H1 (cell line): ENCODE measurements around the gene HOXA10. TPM values are rescaled to one million over a fixed set of nuclear protein-coding genes. Genes with fewer than 3 reads are reported as not detected.

ENCODE experiments used
- CTCF ChIA-PET: fragments of 300-600 bp; sonication (Branson Sonifier 250); formaldehyde crosslinking; loops from one replicate; lab custom pipeline; 2021; ENCODE audit not compliant: partially characterized antibody; lab: Charles Lee
- POLR2A ChIA-PET: fragments of 300-600 bp; sonication (Branson Sonifier 250); formaldehyde crosslinking; loops from one replicate; lab custom pipeline; 2021; ENCODE audit warnings: inconsistent platforms; ENCODE audit not compliant: partially characterized antibody; lab: Charles Lee
- DNase-seq, 2 experiments: peaks; one replicate each; pipeline versions ENCODE4 v3.0.0 to v3.0.0-alpha.2; 2010 to 2022; ENCODE audit warnings: low spot score in 2 of 2, low read depth in 1 of 2, mixed read lengths in 1 of 2
- FAIRE-seq: peaks from 2 replicates; lab custom pipeline; 2011; peaks lifted over from hg19 to GRCh38; lab: Jason Lieb, UNC
- H2AFZ ChIP-seq: 2 replicates; pipeline ENCODE4 v1.8.1; 2012; ENCODE audit warnings: low read length, inconsistent platforms
- H2AK5ac ChIP-seq: 2 replicates; pipeline ENCODE4 v1.6.1; 2013; ENCODE audit warnings: low read depth, low read length
- H2BK120ac ChIP-seq: replicated peaks from 2 replicates; pipeline ENCODE3; 2013; ENCODE audit warnings: low read depth, low read length, inconsistent platforms
- H2BK12ac ChIP-seq: 2 replicates; pipeline ENCODE4 v1.6.1; 2013; ENCODE audit warnings: low read depth, low read length
- H2BK15ac ChIP-seq: 2 replicates; pipeline ENCODE4 v1.6.1; 2013; ENCODE audit warnings: low read length
- H2BK20ac ChIP-seq: 2 replicates; pipeline ENCODE4 v1.6.1; 2013; ENCODE audit warnings: low read length
- H2BK5ac ChIP-seq: 2 replicates; pipeline ENCODE4 v1.6.1; 2013; ENCODE audit warnings: low read depth, low read length
- H3K14ac ChIP-seq: 2 replicates; pipeline ENCODE4 v1.6.1; 2013; ENCODE audit warnings: inconsistent platforms; ENCODE audit not compliant: insufficient read length
- H3K18ac ChIP-seq: 2 replicates; pipeline ENCODE4 v1.6.1; 2013; ENCODE audit warnings: low read length; ENCODE audit errors: extremely low read depth
- H3K23ac ChIP-seq: 2 replicates; pipeline ENCODE4 v1.6.1; 2013; ENCODE audit warnings: inconsistent platforms; ENCODE audit not compliant: insufficient read length
- H3K23me2 ChIP-seq: 2 replicates; pipeline ENCODE4 v1.6.1; 2013; ENCODE audit warnings: low read depth, low read length
- H3K27ac ChIP-seq: 2 replicates; pipeline ENCODE4 v1.6.1; 2011; ENCODE audit warnings: low read depth, low read length, inconsistent platforms
- H3K27me3 ChIP-seq, 4 experiments: replicated peaks in 1 of 4; 1 replicate in 1 of 4; 2 replicates in 3 of 4; pipeline versions ENCODE4 v1.6.1 to v1.8.1; 2011 to 2013; ENCODE audit warnings: low read length in 3 of 4, mild to moderate bottlenecking in 3 of 4, inconsistent platforms in 2 of 4, mixed read lengths in 2 of 4, moderate library complexity in 1 of 4; ENCODE audit not compliant: control insufficient read depth in 3 of 4, insufficient read depth in 3 of 4; ENCODE audit errors: extremely low read depth in 1 of 4
- H3K36me3 ChIP-seq, 4 experiments: 2 replicates each; pipeline versions ENCODE4 v1.6.1 to v1.8.1; 2011 to 2013; ENCODE audit warnings: mild to moderate bottlenecking in 4 of 4, low read length in 3 of 4, moderate library complexity in 2 of 4, control low read depth in 1 of 4, inconsistent platforms in 1 of 4; ENCODE audit not compliant: insufficient read depth in 4 of 4, control insufficient read depth in 2 of 4
- H3K4ac ChIP-seq: replicated peaks from 2 replicates; pipeline ENCODE3; 2013; ENCODE audit warnings: low read length, low read depth, mixed read lengths, inconsistent platforms; ENCODE audit not compliant: insufficient read length
- H3K4me1 ChIP-seq, 4 experiments: replicated peaks in 1 of 4; 1 replicate in 1 of 4; 2 replicates in 3 of 4; pipeline versions ENCODE4 v1.6.1 to v1.8.1; 2011 to 2013; ENCODE audit warnings: low read length in 3 of 4, inconsistent platforms in 2 of 4, mixed read lengths in 1 of 4; ENCODE audit not compliant: insufficient read depth in 4 of 4, control insufficient read depth in 3 of 4
- H3K4me2 ChIP-seq, 2 experiments: 2 replicates each; pipeline versions ENCODE4 v1.6.1 to v1.8.1; 2011 to 2013; ENCODE audit warnings: low read depth in 2 of 2, low read length in 2 of 2, control low read depth in 1 of 2, inconsistent platforms in 1 of 2, mild to moderate bottlenecking in 1 of 2; ENCODE audit not compliant: insufficient read depth in 1 of 2
- H3K4me3 ChIP-seq, 4 experiments: fragments of 200-600, 300-600 bp in 1 of 4; sonication (generic), shearing (Covaris generic), sonication (Bioruptor Twin) in 1 of 4; 2 replicates each; pipeline versions ENCODE4 v1.5.1 to v1.8.1; 2011 to 2016; ENCODE audit warnings: low read length in 4 of 4, low read depth in 3 of 4, control low read depth in 2 of 4, inconsistent platforms in 2 of 4, mild to moderate bottlenecking in 2 of 4, mixed read lengths in 1 of 4, moderate library complexity in 1 of 4; ENCODE audit not compliant: insufficient read depth in 2 of 4; ENCODE audit errors: extremely low read depth in 1 of 4
- H3K56ac ChIP-seq: replicated peaks from 2 replicates; pipeline ENCODE3; 2013; ENCODE audit warnings: low read depth, mild to moderate bottlenecking, mixed read lengths, low read length, inconsistent platforms; ENCODE audit not compliant: insufficient read length
- H3K79me1 ChIP-seq: 2 replicates; pipeline ENCODE4 v1.6.1; 2013; ENCODE audit warnings: low read depth, low read length, control low read depth
- H3K79me2 ChIP-seq, 2 experiments: 2 replicates each; pipeline versions ENCODE4 v1.6.1 to v1.8.1; 2012 to 2013; ENCODE audit warnings: low read length in 2 of 2, mild to moderate bottlenecking in 2 of 2, inconsistent platforms in 1 of 2; ENCODE audit not compliant: insufficient read depth in 2 of 2, control insufficient read depth in 1 of 2
- H3K9ac ChIP-seq, 4 experiments: replicated peaks in 1 of 4; 1 replicate in 1 of 4; 2 replicates in 3 of 4; pipeline versions ENCODE4 v1.6.1 to v1.8.1; 2011 to 2013; ENCODE audit warnings: low read depth in 3 of 4, low read length in 3 of 4, control low read depth in 2 of 4, mild to moderate bottlenecking in 2 of 4, moderate library complexity in 2 of 4, inconsistent platforms in 1 of 4; ENCODE audit errors: extremely low read depth in 1 of 4
- H3K9me3 ChIP-seq, 2 experiments: 2 replicates each; pipeline versions ENCODE4 v1.6.1 to v1.8.1; 2012 to 2013; ENCODE audit warnings: mild to moderate bottlenecking in 2 of 2, moderate library complexity in 2 of 2, control low read depth in 1 of 2, inconsistent platforms in 1 of 2, low read depth in 1 of 2, low read length in 1 of 2, mixed read lengths in 1 of 2; ENCODE audit not compliant: insufficient read depth in 2 of 2
- H4K20me1 ChIP-seq, 2 experiments: replicated peaks in 1 of 2; 2 replicates each; pipeline versions ENCODE3 to v1.8.1; 2011 to 2013; ENCODE audit warnings: inconsistent platforms in 2 of 2, low read length in 2 of 2, mild to moderate bottlenecking in 1 of 2; ENCODE audit not compliant: insufficient read depth in 2 of 2, control insufficient read depth in 1 of 2
- H4K5ac ChIP-seq: 2 replicates; pipeline ENCODE4 v1.6.1; 2013; ENCODE audit warnings: low read length, low read depth, mixed read lengths, inconsistent platforms; ENCODE audit not compliant: insufficient read length
- H4K8ac ChIP-seq: 2 replicates; pipeline ENCODE4 v1.8.0; 2013; ENCODE audit warnings: mild to moderate bottlenecking, moderate library complexity, low read length, inconsistent platforms; ENCODE audit not compliant: insufficient read depth; ENCODE audit errors: extremely low read depth
- H4K91ac ChIP-seq: replicated peaks from 2 replicates; pipeline ENCODE3; 2013; ENCODE audit warnings: low read length, mixed read lengths, inconsistent platforms; ENCODE audit not compliant: insufficient read length
- EGR1 ChIP-seq: IDR thresholded peaks from 2 replicates; pipeline ENCODE4 v1.6.1; 2011; ENCODE audit warnings: low read depth, low read length, borderline replicate concordance
- EP300 ChIP-seq, 2 experiments: IDR thresholded peaks; 1 replicate in 1 of 2; 2 replicates in 1 of 2; pipeline ENCODE4 v1.6.1; 2011 to 2012; ENCODE audit warnings: low read depth in 2 of 2, low read length in 2 of 2, mild to moderate bottlenecking in 2 of 2, borderline replicate concordance in 1 of 2, inconsistent platforms in 1 of 2, moderate library complexity in 1 of 2
- EZH2 ChIP-seq: fragments of 200-600 bp; sonication (generic); IDR thresholded peaks from 2 replicates; pipeline ENCODE4 v1.7.1; 2012; ENCODE audit warnings: low read depth, mild to moderate bottlenecking, moderate library complexity, low read length, inconsistent platforms; ENCODE audit not compliant: severe bottlenecking
- KDM4A ChIP-seq: IDR thresholded peaks from one replicate; pipeline ENCODE4 v1.7.1; 2012; ENCODE audit warnings: low read depth, mild to moderate bottlenecking, moderate library complexity, low read length, inconsistent platforms; ENCODE audit not compliant: severe bottlenecking
- PHF8 ChIP-seq: fragments of 200-600 bp; sonication (generic); conservative IDR thresholded peaks from 2 replicates; pipeline ENCODE4 v1.7.1; 2012; ENCODE audit warnings: low read depth, mild to moderate bottlenecking, inconsistent platforms, low read length, moderate library complexity
- SP2 ChIP-seq: IDR thresholded peaks from 2 replicates; pipeline ENCODE4 v1.6.1; 2012; ENCODE audit warnings: mild to moderate bottlenecking, low read length, inconsistent platforms
- WGBS, 2 experiments: shearing (Covaris generic) in 1 of 2; methylation state at CpG; one replicate each; pipeline versions ENCODE4 v1.1.6 to v1.1.7; 2013 to 2015; ENCODE audit warnings: low lambda C conversion rate in 2 of 2, mixed read lengths in 2 of 2, inconsistent platforms in 1 of 2, low coverage in 1 of 2, missing lambda C conversion rate in 1 of 2; ENCODE audit not compliant: insufficient replicate concordance in 2 of 2, insufficient coverage in 1 of 2, insufficient read length in 1 of 2; ENCODE audit errors: extremely low coverage in 1 of 2, missing lambda C conversion rate in 1 of 2; 5-methylcytosine and 5-hydroxymethylcytosine counted together
- polyA plus RNA-seq, 7 experiments: library from polyadenylated mRNA; depleted of rRNA in 3 of 7; stranded (reverse) in 5 of 7; unstranded in 2 of 7; fragments of >200 nt in 5 of 7; fragments of 200-250 nt in 2 of 7; gene quantifications; 1 replicate in 5 of 7; 2 replicates in 1 of 7; 4 replicates in 1 of 7; pipeline versions ENCODE4 v1.2.1 to v1.2.3, GENCODE V29; 2011 to 2013; ENCODE audit warnings: missing spikeins in 2 of 7, mixed read lengths in 2 of 7
- total RNA-seq: library from RNA; stranded (reverse); fragmentation: NEBNext Ultra II Directional; extraction: Animal tissue kit (Norgen Biotek cat#: 25700); gene quantifications from 2 replicates; pipeline ENCODE4 v1.2.1, GENCODE V29; 2021
- TF ChIP-seq, protein P1 (sequence below): IDR thresholded peaks from 2 replicates; pipeline ENCODE4 v1.6.1; 2011; ENCODE audit warnings: low read length, improper control_type of control experiment

HOXA10 gene
- total and polyA plus RNA-seq, 2 of the 8 experiments (the other 6 are each of a cell fraction or from before 2014, with no cell fraction given): not detected

DNA sequence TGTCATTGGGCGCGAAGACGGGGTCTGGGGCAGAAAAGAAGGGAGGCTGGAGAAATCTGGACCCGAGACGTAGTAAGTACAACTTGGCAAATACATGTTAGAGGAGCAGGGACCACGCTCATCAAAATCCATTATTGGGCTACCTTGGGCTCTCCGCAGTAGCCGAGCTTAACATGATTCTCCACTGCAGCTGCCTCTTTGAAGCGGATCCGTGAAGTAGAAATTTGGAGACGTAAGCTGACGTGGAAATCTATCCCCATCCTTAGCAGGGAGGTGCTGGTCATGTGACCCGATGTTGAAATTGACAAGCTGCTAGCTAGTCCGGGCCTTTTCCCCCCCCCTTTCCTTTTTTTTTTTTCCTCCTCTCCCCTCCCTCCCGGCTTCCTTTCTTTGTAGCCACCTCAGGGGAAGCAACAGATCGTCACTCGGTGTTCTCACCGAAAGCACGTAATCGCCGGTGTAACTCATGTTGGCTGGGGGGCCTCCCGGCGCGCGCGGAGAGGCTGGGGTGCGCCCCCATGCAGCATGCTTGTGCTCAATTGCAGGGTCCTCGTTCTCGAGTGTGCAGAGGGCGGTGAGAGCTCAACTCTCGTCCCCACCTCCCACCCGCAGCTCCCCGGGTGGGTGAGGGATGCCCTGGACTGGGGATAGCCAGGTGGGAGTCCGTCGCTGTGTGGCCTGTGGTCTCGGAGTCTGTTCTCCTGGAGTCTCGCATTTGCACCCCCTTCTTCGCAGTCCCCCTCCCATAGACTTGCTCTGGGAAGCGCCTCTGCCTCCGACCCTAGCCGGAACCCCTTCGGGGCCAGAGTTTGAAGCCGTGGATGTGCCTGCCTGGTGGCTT lies 11.1 kb upstream of the HOXA10 start, which contains the start of gene HOXA11:
HOXA11 (minus strand) TSS at position 220 of the 841 bp plus-strand sequence; CDS start at position 132, 88 bp downstream.
- Histone ChIP-seq H3K23me2 (no peaks in the 10 kb centered on the region), H3K4me1 (peaks cover 0 to 27% (median 16%) of the 10 kb centered on the region in 4 experiments; a peak in 6 of 7 replicates), H3K27ac (no peak within 1 kb of the TSS), H3K79me1 (no peaks in the 10 kb centered on the region), H4K8ac (peak within 1 kb of the TSS; percentile 41; the same call in 1 of the 2 replicates), H3K27me3 (peaks cover 97 to 100% (median 99%) of the 10 kb centered on the region in 4 experiments), H3K4me3 (peak within 1 kb of the TSS in 1 of 4 experiments; percentile 27; a peak in 2 of 8 replicates), H2BK20ac (no peak within 1 kb of the TSS), H2BK15ac (peak within 1 kb of the TSS; percentile 81; the same call in 1 of the 2 replicates), H3K56ac (no peak within 1 kb of the TSS), H2BK120ac (no peak within 1 kb of the TSS), H2BK12ac (peak within 1 kb of the TSS; percentile 75), H4K20me1 (peaks cover 43 to 58% of the 10 kb centered on the region in 2 experiments), H4K5ac (no peak within 1 kb of the TSS), H3K14ac (no peak within 1 kb of the TSS), H2BK5ac (no peak within 1 kb of the TSS), H3K9me3 (no peaks in the 10 kb centered on the region; a peak in 1 of 4 replicates), H3K79me2 (no peaks in the 10 kb centered on the region), H3K36me3 (peaks cover 0 to 5% (median 0%) of the 10 kb centered on the region in 4 experiments; a peak in 1 of 8 replicates), H4K91ac (no peak within 1 kb of the TSS), H3K4ac (no peak within 1 kb of the TSS), H3K9ac (no peak within 1 kb of the TSS), H2AFZ (no peak within 1 kb of the TSS), H3K18ac (peak within 1 kb of the TSS; percentile 38; the same call in 1 of the 2 replicates), H3K4me2 (peak within 1 kb of the TSS; percentile 33 to 38; a peak in 3 of 4 replicates), H3K23ac (no peak within 1 kb of the TSS), H2AK5ac (no peak within 1 kb of the TSS)
- ChIA-PET CTCF (interaction anchor here (0.7 to 9.1 kb wide), 12 partner anchors 10 to 89 kb away, joined by 3 to 64 read pairs (median 4); partner anchors contain the start of genes HOXA1, HOXA10 and HOXA5), POLR2A (interaction anchor here (1.2 kb wide), 1 partner anchor 62 kb away, joined by 3 read pairs; no protein-coding TSS in a partner anchor)
- 11% methylated on average over 40 of the region's 43 CpGs; no CpG with 5 or more reads in 1 of the 2 experiments for WGBS, 2 experiments
- DNase-seq (peak in 1 of 2 experiments; percentile 60), FAIRE-seq (no peak)
- TF ChIP-seq PHF8 (no peak), SP2 (no peak), EGR1 (no peak), KDM4A (peak; percentile 24), EP300 (IDR thresholded peaks at IDR 0.05; ENCODE audit: borderline replicate concordance in 1 of 2, low read depth in 2 of 2, low read length in 2 of 2) (no peak), EZH2 (peak; percentile 48)
- TF ChIP-seq, protein P1, sequence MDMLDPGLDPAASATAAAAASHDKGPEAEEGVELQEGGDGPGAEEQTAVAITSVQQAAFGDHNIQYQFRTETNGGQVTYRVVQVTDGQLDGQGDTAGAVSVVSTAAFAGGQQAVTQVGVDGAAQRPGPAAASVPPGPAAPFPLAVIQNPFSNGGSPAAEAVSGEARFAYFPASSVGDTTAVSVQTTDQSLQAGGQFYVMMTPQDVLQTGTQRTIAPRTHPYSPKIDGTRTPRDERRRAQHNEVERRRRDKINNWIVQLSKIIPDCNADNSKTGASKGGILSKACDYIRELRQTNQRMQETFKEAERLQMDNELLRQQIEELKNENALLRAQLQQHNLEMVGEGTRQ: peak; percentile 55; the same call in 1 of the 2 replicates
